Measurements from ENCODE around the gene DAB2IP. TPM values are rescaled to one million over a fixed set of nuclear protein-coding genes. Genes with fewer than 3 reads are reported as not detected.

The DAB2IP gene
- total RNA-seq, 1 donor from 2014 or later = 71.6 TPM

DNA sequence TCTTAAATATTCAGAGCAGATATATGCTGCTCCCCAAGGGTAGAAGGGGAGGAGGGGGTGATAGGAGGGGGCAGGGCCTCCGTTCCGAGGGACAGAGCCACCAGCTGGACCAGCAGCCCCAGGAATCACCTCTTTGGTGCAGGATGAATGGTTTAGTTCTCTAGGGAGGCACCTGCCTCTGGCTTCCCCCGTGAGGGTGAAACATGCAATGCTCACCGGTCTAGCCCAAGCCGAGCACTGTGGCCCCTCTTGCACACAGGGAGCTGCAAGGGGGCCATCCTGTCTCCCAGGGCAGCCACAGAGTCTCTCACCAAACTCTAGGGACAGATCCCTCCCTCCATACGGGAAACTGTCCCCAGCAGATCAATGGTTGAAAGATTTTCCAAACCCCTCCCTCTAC is 163.7 kb downstream of the DAB2IP start:
- DNase-seq (ENCODE audit: low spot score in 2 of 2) = no peak
- TF ChIP-seq, protein P1, sequence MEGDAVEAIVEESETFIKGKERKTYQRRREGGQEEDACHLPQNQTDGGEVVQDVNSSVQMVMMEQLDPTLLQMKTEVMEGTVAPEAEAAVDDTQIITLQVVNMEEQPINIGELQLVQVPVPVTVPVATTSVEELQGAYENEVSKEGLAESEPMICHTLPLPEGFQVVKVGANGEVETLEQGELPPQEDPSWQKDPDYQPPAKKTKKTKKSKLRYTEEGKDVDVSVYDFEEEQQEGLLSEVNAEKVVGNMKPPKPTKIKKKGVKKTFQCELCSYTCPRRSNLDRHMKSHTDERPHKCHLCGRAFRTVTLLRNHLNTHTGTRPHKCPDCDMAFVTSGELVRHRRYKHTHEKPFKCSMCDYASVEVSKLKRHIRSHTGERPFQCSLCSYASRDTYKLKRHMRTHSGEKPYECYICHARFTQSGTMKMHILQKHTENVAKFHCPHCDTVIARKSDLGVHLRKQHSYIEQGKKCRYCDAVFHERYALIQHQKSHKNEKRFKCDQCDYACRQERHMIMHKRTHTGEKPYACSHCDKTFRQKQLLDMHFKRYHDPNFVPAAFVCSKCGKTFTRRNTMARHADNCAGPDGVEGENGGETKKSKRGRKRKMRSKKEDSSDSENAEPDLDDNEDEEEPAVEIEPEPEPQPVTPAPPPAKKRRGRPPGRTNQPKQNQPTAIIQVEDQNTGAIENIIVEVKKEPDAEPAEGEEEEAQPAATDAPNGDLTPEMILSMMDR (IDR thresholded peaks at IDR 0.05) = no peak
- Histone ChIP-seq H3K27me3 (no peaks in the 10 kb centered on the region), H3K36me3 (peaks cover 0 to 2% of the 10 kb centered on the region in 2 donors), H3K4me1 (no peaks in the 10 kb centered on the region), H3K9me3 (no peaks in the 10 kb centered on the region), H3K27ac (no peak overlapping the region), H3K4me3 (no peak overlapping the region)
- intact Hi-C loops (cut with DNase I) = no loop called here

DNA sequence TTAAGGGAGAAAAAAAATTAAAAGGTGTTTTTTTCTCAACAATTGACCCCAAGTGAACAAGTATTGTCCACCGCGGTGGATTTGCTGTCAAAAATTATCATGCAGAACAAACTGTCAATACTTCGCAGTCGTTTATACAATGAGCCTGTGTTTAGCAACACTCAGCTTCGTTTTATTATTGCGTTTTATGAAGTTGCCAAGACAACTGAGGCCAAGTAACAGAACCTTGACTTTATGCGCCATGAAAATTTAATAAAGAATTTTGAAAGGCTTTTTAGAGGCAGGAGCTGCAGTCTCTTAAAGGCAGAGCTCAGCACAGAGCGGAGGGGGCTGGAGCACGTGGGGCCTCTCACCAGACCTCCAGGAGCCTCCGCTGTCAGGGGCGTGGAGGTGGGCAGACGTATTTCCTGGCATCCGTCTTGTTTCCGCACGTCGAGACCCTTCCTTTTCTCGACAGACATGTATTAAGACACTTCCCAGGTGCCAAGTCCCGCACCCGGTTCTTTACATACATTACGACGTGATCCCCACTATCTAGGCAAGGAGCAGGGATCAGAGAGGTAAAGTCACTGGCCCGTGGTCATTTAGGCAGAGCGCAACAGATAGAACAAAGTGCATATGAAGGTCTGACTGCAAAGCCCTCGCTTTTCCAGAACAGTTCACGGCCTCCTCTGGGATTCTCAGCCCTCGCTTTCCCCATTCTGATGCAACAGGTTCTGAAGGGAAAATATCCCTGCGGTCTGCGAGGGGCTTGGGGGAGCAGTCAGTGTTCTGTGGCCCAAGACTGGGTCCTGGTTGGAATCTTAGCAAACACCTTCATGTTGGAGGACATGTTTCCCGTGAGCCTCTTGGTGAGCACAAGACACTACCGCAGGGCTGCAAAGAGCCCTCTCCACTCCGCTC is 164.4 kb downstream of the DAB2IP start:
- Histone ChIP-seq H3K9me3 (no peaks in the 10 kb centered on the region), H3K36me3 (peaks cover 0 to 2% of the 10 kb centered on the region in 2 donors), H3K4me3 (no peak overlapping the region), H3K27ac (no peak overlapping the region), H3K4me1 (no peaks in the 10 kb centered on the region), H3K27me3 (no peaks in the 10 kb centered on the region)
- DNase-seq (ENCODE audit: low spot score in 2 of 2) = no peak
- TF ChIP-seq, protein P1 (IDR thresholded peaks at IDR 0.05) = no peak
- intact Hi-C loops (cut with DNase I) = no loop called here

DNA sequence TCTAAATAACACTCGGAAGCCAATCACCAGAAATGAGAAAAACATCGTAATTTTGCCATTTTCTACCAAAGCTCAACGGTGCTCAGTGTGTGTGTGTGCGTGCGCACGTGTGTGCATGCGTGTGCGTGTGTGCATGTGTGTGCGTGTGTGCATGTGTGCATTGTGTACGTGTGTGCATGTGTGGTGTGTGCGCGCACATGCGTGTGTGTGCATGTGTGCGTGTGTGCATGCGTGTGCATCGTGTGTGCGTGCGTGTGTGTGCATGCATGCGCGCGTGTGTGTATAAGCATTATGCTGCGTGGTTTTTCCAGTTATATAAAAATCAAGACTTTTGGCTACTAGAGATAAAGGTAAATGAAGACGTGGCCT is 165.0 kb downstream of the DAB2IP start:
- intact Hi-C loops (cut with DNase I) = no loop called here
- Histone ChIP-seq H3K36me3 (peaks cover 0 to 4% of the 10 kb centered on the region in 2 donors), H3K27ac (no peak overlapping the region), H3K9me3 (no peaks in the 10 kb centered on the region), H3K4me3 (no peak overlapping the region), H3K27me3 (no peaks in the 10 kb centered on the region), H3K4me1 (no peaks in the 10 kb centered on the region)
- DNase-seq (ENCODE audit: low spot score in 2 of 2) = no peak
- TF ChIP-seq, protein P1 (IDR thresholded peaks at IDR 0.05) = no peak

DNA sequence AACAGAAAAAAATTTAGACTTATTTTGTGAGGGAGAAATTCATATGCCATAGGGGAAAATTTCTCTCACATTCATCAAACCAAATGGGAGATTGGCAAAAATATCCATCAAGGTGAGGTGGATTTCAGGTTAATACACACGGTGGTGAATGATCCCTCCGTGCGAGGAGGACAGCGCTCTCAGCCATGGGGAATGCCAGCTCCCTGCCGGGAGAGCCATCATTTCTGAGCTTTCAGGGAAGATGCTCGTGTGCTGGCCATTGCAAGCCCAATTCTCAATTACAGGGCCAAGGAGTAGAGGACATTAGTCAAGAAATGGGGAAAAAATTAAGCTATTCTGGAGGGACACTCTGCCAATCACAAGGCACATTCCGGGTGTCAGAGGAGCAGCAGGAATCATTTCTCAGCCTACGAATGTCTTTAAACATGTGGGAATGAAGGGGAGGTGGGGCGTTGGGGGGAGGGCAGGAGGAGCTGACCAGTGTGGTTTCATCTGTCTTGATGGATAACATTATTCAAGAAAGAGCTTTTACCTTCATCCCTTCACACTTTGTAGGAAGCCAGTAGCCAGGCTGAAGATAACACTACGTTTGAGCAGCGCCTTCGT is 165.5 kb downstream of the DAB2IP start:
- no peaks in the 10 kb centered on the region for H3K4me1 ChIP-seq
- H3K9me3 ChIP-seq = no peaks in the 10 kb centered on the region
- H3K27ac ChIP-seq = no peak overlapping the region
- intact Hi-C loops (cut with DNase I) = no loop called here
- no peak overlapping the region for H3K4me3 ChIP-seq
- DNase-seq (ENCODE audit: low spot score in 2 of 2) = no peak
- peaks cover 0 to 5% of the 10 kb centered on the region in 2 donors for H3K36me3 ChIP-seq
- TF ChIP-seq, protein P1 (IDR thresholded peaks at IDR 0.05) = no peak
- H3K27me3 ChIP-seq = no peaks in the 10 kb centered on the region

DNA sequence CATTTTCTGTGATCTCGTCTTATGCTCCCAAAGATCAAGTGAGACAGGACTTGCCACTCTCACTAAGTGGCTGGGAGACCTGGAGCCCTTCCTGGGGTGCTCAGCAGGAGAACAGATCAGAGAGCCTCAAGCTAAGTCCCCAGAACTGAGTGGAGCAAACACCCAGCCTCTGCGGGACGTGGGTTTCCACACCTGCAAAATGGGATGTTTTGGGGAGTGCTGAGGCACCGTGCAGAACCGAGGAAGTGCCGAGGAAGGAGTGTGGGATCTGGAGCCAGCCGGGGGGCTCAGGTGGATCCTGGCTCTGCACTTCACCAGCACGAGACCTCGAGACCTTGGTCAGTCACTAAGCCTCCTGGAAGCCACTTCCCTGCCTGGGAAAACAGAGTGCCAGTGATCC is 166.0 kb downstream of the DAB2IP start:
- Histone ChIP-seq H3K9me3 (no peaks in the 10 kb centered on the region), H3K4me1 (no peaks in the 10 kb centered on the region), H3K4me3 (no peak overlapping the region), H3K36me3 (peaks cover 2 to 10% of the 10 kb centered on the region in 2 donors), H3K27me3 (no peaks in the 10 kb centered on the region), H3K27ac (no peak overlapping the region)
- TF ChIP-seq, protein P1 (IDR thresholded peaks at IDR 0.05) = no peak
- DNase-seq (ENCODE audit: low spot score in 2 of 2) = no peak
- intact Hi-C loops (cut with DNase I) = no loop called here
